ENCODE data around the gene GPR150. TPM values are rescaled to one million over a fixed set of nuclear protein-coding genes. Genes with fewer than 3 reads are reported as not detected.

Gene GPR150
- total and polyA plus RNA-seq, 12 donors, result 0.01 to 0.15 (median 0.11) TPM; not detected in 8

DNA sequence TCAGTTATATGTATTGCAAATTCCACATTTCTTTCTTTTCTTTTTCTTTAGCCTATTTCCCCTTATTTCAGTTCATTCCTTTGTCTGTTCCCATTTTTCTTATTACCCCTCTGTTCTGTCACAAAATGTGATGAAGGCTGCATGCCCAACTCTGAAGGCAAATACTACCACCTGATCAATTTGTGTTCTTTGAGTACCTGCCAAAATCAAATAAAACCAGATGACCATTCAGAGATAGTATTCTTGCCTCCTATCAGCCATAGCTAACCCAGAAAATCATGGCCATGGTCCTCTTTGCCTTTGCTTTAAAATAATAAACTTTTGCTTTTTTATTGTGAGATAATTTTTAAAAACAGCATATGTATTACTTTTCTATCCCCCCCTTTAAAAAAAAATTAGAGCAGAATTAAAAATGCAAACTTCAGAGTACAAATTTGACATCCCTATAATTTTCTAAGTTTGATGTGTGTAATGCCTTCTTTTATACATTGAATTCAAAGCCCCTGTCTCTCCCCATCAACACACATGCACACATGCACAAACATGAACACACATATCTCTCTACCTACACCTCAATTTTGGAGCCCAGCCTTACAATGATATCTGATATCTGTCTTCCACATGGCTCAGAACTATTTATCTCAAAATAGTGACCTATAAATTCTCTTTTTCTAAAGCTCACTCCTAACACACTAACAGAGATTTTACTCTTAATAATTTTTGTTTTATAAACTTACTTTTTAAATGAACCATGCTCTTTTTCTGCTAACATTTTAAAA is 30.1 kb downstream of the GPR150 start:
- H3K27me3 ChIP-seq, result no peaks in the 10 kb centered on the region
- H3K27ac ChIP-seq, result no peak overlapping the region
- no peaks in the 10 kb centered on the region for H3K9me3 ChIP-seq
- H3K4me1 ChIP-seq, result peaks cover 0 to 14% (median 9%) of the 10 kb centered on the region in 9 donors
- ATAC-seq (no peak), DNase-seq (no peak)
- TF ChIP-seq, protein P1, sequence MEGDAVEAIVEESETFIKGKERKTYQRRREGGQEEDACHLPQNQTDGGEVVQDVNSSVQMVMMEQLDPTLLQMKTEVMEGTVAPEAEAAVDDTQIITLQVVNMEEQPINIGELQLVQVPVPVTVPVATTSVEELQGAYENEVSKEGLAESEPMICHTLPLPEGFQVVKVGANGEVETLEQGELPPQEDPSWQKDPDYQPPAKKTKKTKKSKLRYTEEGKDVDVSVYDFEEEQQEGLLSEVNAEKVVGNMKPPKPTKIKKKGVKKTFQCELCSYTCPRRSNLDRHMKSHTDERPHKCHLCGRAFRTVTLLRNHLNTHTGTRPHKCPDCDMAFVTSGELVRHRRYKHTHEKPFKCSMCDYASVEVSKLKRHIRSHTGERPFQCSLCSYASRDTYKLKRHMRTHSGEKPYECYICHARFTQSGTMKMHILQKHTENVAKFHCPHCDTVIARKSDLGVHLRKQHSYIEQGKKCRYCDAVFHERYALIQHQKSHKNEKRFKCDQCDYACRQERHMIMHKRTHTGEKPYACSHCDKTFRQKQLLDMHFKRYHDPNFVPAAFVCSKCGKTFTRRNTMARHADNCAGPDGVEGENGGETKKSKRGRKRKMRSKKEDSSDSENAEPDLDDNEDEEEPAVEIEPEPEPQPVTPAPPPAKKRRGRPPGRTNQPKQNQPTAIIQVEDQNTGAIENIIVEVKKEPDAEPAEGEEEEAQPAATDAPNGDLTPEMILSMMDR (IDR thresholded peaks at IDR 0.05), result no peak
- no peak overlapping the region for H3K4me3 ChIP-seq
- peaks cover 0 to 20% (median 0%) of the 10 kb centered on the region in 9 donors for H3K36me3 ChIP-seq
- intact Hi-C loops (cut with DNase I), result loop anchor here in 8 of 10 donors (5.0 to 10.0 kb wide), 6 partner anchors 82 to 685 kb away; partner anchors contain the start of genes RHOBTB3 (in 3 of the 8) and ELL2 (in 1 of the 8)

DNA sequence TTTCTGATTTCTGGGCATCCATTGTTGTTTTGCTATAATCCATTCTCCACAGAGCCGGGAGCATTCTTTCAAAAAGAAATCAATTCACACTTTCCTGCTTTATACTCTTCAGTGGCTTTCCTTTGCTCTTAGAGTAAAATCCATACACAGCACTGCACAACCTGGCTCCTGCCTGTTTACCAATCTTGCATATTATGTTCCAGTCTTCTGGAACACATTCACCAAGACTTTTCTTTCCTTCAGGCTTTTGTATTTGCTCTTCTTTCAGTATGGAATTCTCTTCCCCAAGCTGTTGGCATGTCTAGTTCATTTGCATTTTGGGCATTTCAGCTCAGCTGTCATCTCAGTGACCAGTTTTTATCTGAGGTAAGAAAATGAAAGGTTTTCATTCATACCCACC is 33.0 kb downstream of the GPR150 start:
- TF ChIP-seq, protein P1 (IDR thresholded peaks at IDR 0.05), result no peak
- DNase-seq (no peak), ATAC-seq (no peak)
- H3K27me3 ChIP-seq, result no peaks in the 10 kb centered on the region
- H3K4me3 ChIP-seq, result no peak overlapping the region
- H3K9me3 ChIP-seq, result no peaks in the 10 kb centered on the region
- WGBS, 2 donors, result 92 to 94% methylated on average over 1 of the region's 1 CpG
- H3K36me3 ChIP-seq, result peaks cover 0 to 20% (median 0%) of the 10 kb centered on the region in 9 donors
- peaks cover 0 to 2% (median 0%) of the 10 kb centered on the region in 9 donors for H3K4me1 ChIP-seq
- intact Hi-C loops (cut with DNase I), result no loop called here
- no peak overlapping the region for H3K27ac ChIP-seq

DNA sequence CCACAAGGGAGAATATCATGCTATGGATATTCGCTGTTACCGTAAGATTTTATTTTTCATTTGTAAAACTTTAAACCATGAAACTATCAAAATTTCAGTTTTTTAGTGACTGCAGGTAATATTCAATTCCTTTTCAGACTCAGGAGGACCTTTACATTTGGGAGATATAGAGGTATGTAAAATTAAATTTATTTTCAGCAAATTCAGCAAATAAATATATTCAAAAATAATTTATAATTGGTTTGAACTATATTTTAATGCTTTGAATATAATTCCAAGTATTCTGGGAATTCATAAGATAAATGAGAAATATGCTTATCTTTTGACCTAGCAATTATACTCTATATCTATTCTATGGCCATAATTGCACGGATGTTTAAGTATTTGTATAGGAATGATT is 34.3 kb downstream of the GPR150 start:
- no peak for ATAC-seq
- peaks cover 0 to 20% (median 0%) of the 10 kb centered on the region in 9 donors for H3K36me3 ChIP-seq
- no peaks in the 10 kb centered on the region for H3K9me3 ChIP-seq
- no peak overlapping the region for H3K4me3 ChIP-seq
- H3K27ac ChIP-seq, result no peak overlapping the region
- intact Hi-C loops (cut with DNase I), result no loop called here
- no peaks in the 10 kb centered on the region for H3K27me3 ChIP-seq
- no peaks in the 10 kb centered on the region for H3K4me1 ChIP-seq
- TF ChIP-seq, protein P1 (IDR thresholded peaks at IDR 0.05), result no peak
- WGBS, 2 donors, result 97 to 98% methylated on average over 3 of the region's 3 CpGs
- no peak for DNase-seq

DNA sequence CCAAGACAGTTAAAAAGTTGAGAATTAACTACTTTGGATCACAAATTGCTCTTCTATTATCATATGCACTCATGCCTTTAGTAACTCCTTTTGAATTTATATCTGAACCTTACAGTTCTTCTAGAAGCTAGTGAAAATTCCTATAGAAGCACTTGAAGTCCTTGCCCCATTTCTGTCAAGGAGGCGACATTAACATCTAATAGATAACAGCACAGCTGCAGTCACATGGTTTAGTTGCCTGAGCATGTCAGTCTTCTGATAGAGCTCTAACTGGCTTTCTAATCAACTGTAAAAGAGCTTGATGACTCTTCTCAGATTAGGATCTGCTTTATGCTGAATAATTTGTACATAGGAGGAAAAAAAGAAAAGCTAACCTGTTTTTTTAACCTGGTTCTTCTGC is 35.7 kb downstream of the GPR150 start:
- ATAC-seq (no peak), DNase-seq (no peak)
- Histone ChIP-seq H3K4me1 (no peaks in the 10 kb centered on the region), H3K36me3 (peaks cover 0 to 20% (median 0%) of the 10 kb centered on the region in 9 donors), H3K27ac (no peak overlapping the region), H3K27me3 (no peaks in the 10 kb centered on the region), H3K4me3 (no peak overlapping the region), H3K9me3 (no peaks in the 10 kb centered on the region)
- intact Hi-C loops (cut with DNase I), result no loop called here
- TF ChIP-seq, protein P1 (IDR thresholded peaks at IDR 0.05), result no peak
- 35 to 50% methylated on average over 1 of the region's 1 CpG for WGBS, 2 donors
